Suprapubic skin (tissue), 4 donors: ENCODE measurements around the gene PPM1F. TPM values are rescaled to one million over a fixed set of nuclear protein-coding genes. Genes with fewer than 3 reads are reported as not detected.
"Not testable (repeated sequence)": the region's sequence is repeated elsewhere in the genome, so short reads cannot be mapped to it uniquely, and the experiment has no call there.

Experiments used
- DNase-seq, 2 donors: peaks; one replicate each; pipeline ENCODE4 v3.0.0-alpha.2; 2019; ENCODE audit warnings: low spot score in 2 of 2
- H3K27ac ChIP-seq: fragments of 200-600 bp; sonication (generic); one replicate; pipeline ENCODE4 v1.5.1; 2019
- H3K27me3 ChIP-seq: fragments of 200-600 bp; sonication (generic); one replicate; pipeline ENCODE4 v1.5.1; 2019
- H3K36me3 ChIP-seq: fragments of 200-600 bp; sonication (generic); one replicate; pipeline ENCODE4 v1.5.1; 2019
- H3K4me1 ChIP-seq: fragments of 200-600 bp; sonication (generic); one replicate; pipeline ENCODE4 v1.5.1; 2019
- H3K4me3 ChIP-seq: fragments of 200-600 bp; sonication (generic); one replicate; pipeline ENCODE4 v1.5.1; 2019; ENCODE audit warnings: mild to moderate bottlenecking
- H3K9me3 ChIP-seq: fragments of 200-600 bp; sonication (generic); one replicate; pipeline ENCODE4 v1.5.1; 2019
- CTCF ChIP-seq, 2 donors: fragments of 200-600 bp in 1 of 2; fragments of 450-650 bp in 1 of 2; sonication (generic) in 1 of 2; IDR thresholded peaks; one replicate each; pipeline ENCODE4 v1.5.1; 2016 to 2019; ENCODE audit warnings: antibody characterized with exemption in 2 of 2, mild to moderate bottlenecking in 1 of 2, moderate library complexity in 1 of 2
- EP300 ChIP-seq: sonication (generic); formaldehyde crosslinking; IDR thresholded peaks from one replicate; pipeline ENCODE4 v1.6.1; 2017; ENCODE audit warnings: antibody characterized with exemption
- POLR2A ChIP-seq, 2 donors: fragments of 450-650 bp; IDR thresholded peaks; one replicate each; pipeline ENCODE4 v1.6.1; 2017; ENCODE audit warnings: antibody characterized with exemption in 2 of 2, mild to moderate bottlenecking in 2 of 2, moderate library complexity in 2 of 2
- POLR2AphosphoS5 ChIP-seq, 3 donors: sonication (generic); formaldehyde crosslinking; IDR thresholded peaks; one replicate each; pipeline ENCODE4 v1.6.1; 2017; ENCODE audit warnings: antibody characterized with exemption in 3 of 3
- WGBS: methylation state at CpG from one replicate; pipeline ENCODE4 v1.1.5; 2018; 5-methylcytosine and 5-hydroxymethylcytosine counted together
- total RNA-seq, 4 donors: library from RNA; depleted of rRNA; stranded (reverse); fragments of >200 nt; gene quantifications; one replicate each; pipeline ENCODE4 v1.1.0, GENCODE V29; 2016

Gene PPM1F
- total RNA-seq, 4 donors from 2014 or later = 21.9 to 40.7 (median 29.9) TPM

GRCh38 chr22:21907638-21908522, 44.8 kb downstream of the PPM1F start:
- no peak for DNase-seq
- no peaks in the 10 kb centered on the region for H3K36me3 ChIP-seq
- H3K4me3 ChIP-seq = no peak overlapping the region
- no peaks in the 10 kb centered on the region for H3K4me1 ChIP-seq
- TF ChIP-seq CTCF (IDR thresholded peaks at IDR 0.05) (no peak), POLR2AphosphoS5 (IDR thresholded peaks at IDR 0.05) (no peak), EP300 (no peak), POLR2A (IDR thresholded peaks at IDR 0.05) (no peak)
- no peak overlapping the region for H3K27ac ChIP-seq
- no peaks in the 10 kb centered on the region for H3K27me3 ChIP-seq
- 94% methylated on average over 7 of the region's 7 CpGs for WGBS
- no peaks in the 10 kb centered on the region for H3K9me3 ChIP-seq

- not testable (repeated sequence) for H3K27me3 ChIP-seq, H3K4me1 ChIP-seq, DNase-seq, H3K4me3 ChIP-seq, H3K9me3 ChIP-seq, H3K27ac ChIP-seq, H3K36me3 ChIP-seq
- WGBS = 98% methylated on average over 11 of the region's 11 CpGs
These were observed 47.4 kb downstream of the PPM1F start for GRCh38 chr22:21905234-21905633.

- Histone ChIP-seq H3K4me3 (no peak overlapping the region), H3K36me3 (no peaks in the 10 kb centered on the region), H3K9me3 (no peaks in the 10 kb centered on the region), H3K4me1 (no peaks in the 10 kb centered on the region), H3K27ac (no peak overlapping the region), H3K27me3 (no peaks in the 10 kb centered on the region)
- DNase-seq = no peak
- no peak for TF ChIP-seq POLR2A (IDR thresholded peaks at IDR 0.05)
- TF ChIP-seq EP300 = no peak
- no peak for TF ChIP-seq CTCF (IDR thresholded peaks at IDR 0.05)
- TF ChIP-seq POLR2AphosphoS5 (IDR thresholded peaks at IDR 0.05) = no peak
- 96% methylated on average over 4 of the region's 4 CpGs for WGBS
These were observed 48.3 kb downstream of the PPM1F start for GRCh38 chr22:21904250-21904789.

- H3K27ac ChIP-seq = no peak overlapping the region
- WGBS = 95% methylated on average over 4 of the region's 4 CpGs
- no peak for DNase-seq
These were observed 49.4 kb downstream of the PPM1F start for GRCh38 chr22:21903283-21903682.

GRCh38 chr22:21902296-21903087, 50.2 kb downstream of the PPM1F start:
- Histone ChIP-seq H3K9me3 (no peaks in the 10 kb centered on the region), H3K27me3 (no peaks in the 10 kb centered on the region), H3K4me1 (no peaks in the 10 kb centered on the region), H3K4me3 (no peak overlapping the region), H3K36me3 (no peaks in the 10 kb centered on the region), H3K27ac (no peak overlapping the region)
- TF ChIP-seq POLR2AphosphoS5 (IDR thresholded peaks at IDR 0.05) (no peak), POLR2A (IDR thresholded peaks at IDR 0.05) (no peak), CTCF (IDR thresholded peaks at IDR 0.05) (no peak), EP300 (no peak)
- WGBS = 87% methylated on average over 12 of the region's 12 CpGs
- no peak for DNase-seq

More at GRCh38 chr22:21903283-21903682, 49.4 kb downstream of the PPM1F start:
- Histone ChIP-seq H3K4me3 (no peak overlapping the region), H3K9me3 (no peaks in the 10 kb centered on the region), H3K27me3 (no peaks in the 10 kb centered on the region), H3K36me3 (no peaks in the 10 kb centered on the region), H3K4me1 (no peaks in the 10 kb centered on the region)
- TF ChIP-seq EP300 (no peak), POLR2AphosphoS5 (IDR thresholded peaks at IDR 0.05) (no peak), POLR2A (IDR thresholded peaks at IDR 0.05) (no peak), CTCF (IDR thresholded peaks at IDR 0.05) (no peak)
